ENCODE measurements around the gene CADM2.
"Not testable (repeated sequence)": the region's sequence is repeated elsewhere in the genome, so short reads cannot be mapped to it uniquely, and the experiment has no call there.

The CADM2 gene

GRCh38 chr3:84958495-84959469, at the start of gene CADM2:
Gene CADM2 (plus strand): TSS chr3:84958989.
- DNase-seq (ENCODE audit: low spot score): peak; percentile 74

- DNase-seq (ENCODE audit: low spot score): not testable (repeated sequence)
Measured at GRCh38 chr3:84918592-84918991, 40.2 kb upstream of the CADM2 start.

GRCh38 chr3:84922682-84923081, 36.1 kb upstream of the CADM2 start:
- no peak for DNase-seq (ENCODE audit: low spot score)

GRCh38 chr3:84925571-84925970, 33.2 kb upstream of the CADM2 start:
- no peak for DNase-seq (ENCODE audit: low spot score)

- no peak for DNase-seq (ENCODE audit: low spot score)
Measured at GRCh38 chr3:84943379-84943778, 15.4 kb upstream of the CADM2 start.

- no peak for DNase-seq (ENCODE audit: low spot score)
Measured at GRCh38 chr3:84946240-84946639, 12.5 kb upstream of the CADM2 start.

GRCh38 chr3:84959470-84960271, 882 bp downstream of the CADM2 start:
- no peak for DNase-seq (ENCODE audit: low spot score)

- DNase-seq (ENCODE audit: low spot score): no peak
Measured at GRCh38 chr3:84960581-84960980, 1.8 kb downstream of the CADM2 start.

- DNase-seq (ENCODE audit: low spot score): no peak
Measured at GRCh38 chr3:84961011-84961410, 2.2 kb downstream of the CADM2 start.

- DNase-seq (ENCODE audit: low spot score): no peak
Measured at GRCh38 chr3:84961521-84962255, 2.9 kb downstream of the CADM2 start.

- no peak for DNase-seq (ENCODE audit: low spot score)
Measured at GRCh38 chr3:84962415-84962814, 3.6 kb downstream of the CADM2 start.

- DNase-seq (ENCODE audit: low spot score): no peak
Measured at GRCh38 chr3:84963137-84963536, 4.3 kb downstream of the CADM2 start.

GRCh38 chr3:84965141-84965540, 6.4 kb downstream of the CADM2 start:
- DNase-seq (ENCODE audit: low spot score): no peak

GRCh38 chr3:84967767-84968581, 9.2 kb downstream of the CADM2 start:
- DNase-seq (ENCODE audit: low spot score): no peak

GRCh38 chr3:84968701-84969235, 10.0 kb downstream of the CADM2 start:
- DNase-seq (ENCODE audit: low spot score): no peak

- no peak for DNase-seq (ENCODE audit: low spot score)
Measured at GRCh38 chr3:84974347-84974746, 15.6 kb downstream of the CADM2 start.

- DNase-seq (ENCODE audit: low spot score): no peak
Measured at GRCh38 chr3:84977021-84977420, 18.2 kb downstream of the CADM2 start.

GRCh38 chr3:84978843-84979242, 20.1 kb downstream of the CADM2 start:
- DNase-seq (ENCODE audit: low spot score): no peak

GRCh38 chr3:84980011-84980410, 21.2 kb downstream of the CADM2 start:
- no peak for DNase-seq (ENCODE audit: low spot score)

GRCh38 chr3:84980456-84980855, 21.7 kb downstream of the CADM2 start:
- DNase-seq (ENCODE audit: low spot score): no peak

- no peak for DNase-seq (ENCODE audit: low spot score)
Measured at GRCh38 chr3:84983490-84983889, 24.7 kb downstream of the CADM2 start.

All from activated CD4-positive, alpha-beta T cell treated with anti-CD3 and anti-CD28 coated beads, Interleukin-2, Interleukin-4, amounts not matched to agents 100 ng/mL and 50 ng/mL, durations not matched to agents 16 hours and 8 hours (primary cell).